Measurements from ENCODE around the gene IFI16.
"Not testable (repeated sequence)": the region's sequence is repeated elsewhere in the genome, so short reads cannot be mapped to it uniquely, and the experiment has no call there.

Gene IFI16

GRCh38 chr1:159098596-159098995 is 88.9 kb downstream of the IFI16 start:
- no peak for ATAC-seq
- no peak for DNase-seq

DNA sequence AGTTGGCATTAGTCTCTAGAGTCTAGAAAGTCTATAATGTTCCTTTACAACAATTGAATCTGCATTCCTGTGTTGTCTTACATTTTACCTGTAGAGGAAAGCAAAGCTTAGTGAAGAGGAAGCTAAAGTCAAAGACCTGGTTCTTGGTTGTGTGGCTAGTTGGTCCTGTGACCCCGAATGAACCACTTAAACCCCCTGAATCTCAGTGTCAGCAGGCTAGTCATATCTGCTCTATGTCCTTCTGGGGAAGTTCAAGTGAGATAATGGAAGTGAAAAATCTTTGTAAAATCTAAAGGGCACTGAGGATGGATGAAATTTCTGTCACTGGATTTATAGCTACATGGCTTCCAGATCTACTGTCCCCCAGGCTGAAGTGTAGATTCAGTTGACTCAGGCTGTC is 90.9 kb downstream of the IFI16 start:
- ATAC-seq: no peak
- DNase-seq: no peak

DNA sequence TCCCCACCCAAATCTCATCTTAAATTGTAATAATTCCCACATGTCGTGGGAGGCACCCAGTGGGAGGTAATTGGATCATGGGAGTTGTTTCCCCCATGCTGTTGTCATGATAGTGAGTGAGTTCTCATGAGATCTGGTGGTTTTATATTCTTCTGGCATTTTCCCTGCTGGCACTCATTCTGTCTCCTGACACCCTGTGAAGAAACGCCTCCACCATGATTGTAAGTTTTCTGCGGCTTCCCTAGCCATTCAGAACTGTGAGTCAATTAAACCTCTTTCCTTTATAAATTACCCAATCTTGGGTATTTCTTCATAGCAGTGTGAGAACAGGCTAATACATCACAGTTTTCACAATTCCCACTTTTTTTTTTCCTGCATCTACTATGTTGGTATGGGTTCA is 93.3 kb downstream of the IFI16 start:
- not testable (repeated sequence) for ATAC-seq, DNase-seq
